Esophagus squamous epithelium (tissue), 4 donors: ENCODE measurements around the gene PRDM10.

Source experiments
- POLR2A ChIP-seq, 4 donors: fragments of 450-650 bp; IDR thresholded peaks; one replicate each; pipeline ENCODE4 v1.6.1; 2017; ENCODE audit warnings: antibody characterized with exemption in 4 of 4, mild to moderate bottlenecking in 4 of 4, moderate library complexity in 3 of 4
- TF ChIP-seq, protein P1 (sequence below), 6 experiments: fragments of 450-650 bp in 4 of 6; fragments of 200-600 bp in 2 of 6; sonication (generic) in 2 of 6; IDR thresholded peaks; one replicate each; pipeline ENCODE4 v1.5.1; 2016 to 2019; ENCODE audit warnings: antibody characterized with exemption in 6 of 6, mild to moderate bottlenecking in 4 of 6, moderate library complexity in 4 of 6

GRCh38 chr11:129933891-129934290 lies 68.7 kb downstream of the PRDM10 start:
- TF ChIP-seq, protein P1, sequence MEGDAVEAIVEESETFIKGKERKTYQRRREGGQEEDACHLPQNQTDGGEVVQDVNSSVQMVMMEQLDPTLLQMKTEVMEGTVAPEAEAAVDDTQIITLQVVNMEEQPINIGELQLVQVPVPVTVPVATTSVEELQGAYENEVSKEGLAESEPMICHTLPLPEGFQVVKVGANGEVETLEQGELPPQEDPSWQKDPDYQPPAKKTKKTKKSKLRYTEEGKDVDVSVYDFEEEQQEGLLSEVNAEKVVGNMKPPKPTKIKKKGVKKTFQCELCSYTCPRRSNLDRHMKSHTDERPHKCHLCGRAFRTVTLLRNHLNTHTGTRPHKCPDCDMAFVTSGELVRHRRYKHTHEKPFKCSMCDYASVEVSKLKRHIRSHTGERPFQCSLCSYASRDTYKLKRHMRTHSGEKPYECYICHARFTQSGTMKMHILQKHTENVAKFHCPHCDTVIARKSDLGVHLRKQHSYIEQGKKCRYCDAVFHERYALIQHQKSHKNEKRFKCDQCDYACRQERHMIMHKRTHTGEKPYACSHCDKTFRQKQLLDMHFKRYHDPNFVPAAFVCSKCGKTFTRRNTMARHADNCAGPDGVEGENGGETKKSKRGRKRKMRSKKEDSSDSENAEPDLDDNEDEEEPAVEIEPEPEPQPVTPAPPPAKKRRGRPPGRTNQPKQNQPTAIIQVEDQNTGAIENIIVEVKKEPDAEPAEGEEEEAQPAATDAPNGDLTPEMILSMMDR (IDR thresholded peaks at IDR 0.05) = no peak
- TF ChIP-seq POLR2A (IDR thresholded peaks at IDR 0.05) = no peak
